Lower lobe of right lung (tissue), 2 donors: ENCODE data around the gene RBCK1. TPM values are rescaled to one million over a fixed set of nuclear protein-coding genes. Genes with fewer than 3 reads are reported as not detected.
A peak's percentile ranks its signal among the peaks of the same experiment; 100 is the strongest.

Experiments
- ATAC-seq, 2 donors: fragments of 200-7000 bp; cut with Tn5 transposase; one replicate each; pipeline ENCODE4 v1.9.1; 2020 to 2022; ENCODE audit warnings: mild to moderate bottlenecking in 2 of 2, moderate library complexity in 2 of 2
- DNase-seq: peaks from one replicate; pipeline ENCODE4 v3.0.0-alpha.2; 2020
- H3K27ac ChIP-seq: fragments of 200-600 bp; one replicate; pipeline ENCODE4 v1.8.0; 2022
- H3K27me3 ChIP-seq: fragments of 200-600 bp; one replicate; pipeline ENCODE4 v1.8.0; 2022; ENCODE audit warnings: low read depth
- H3K36me3 ChIP-seq: fragments of 200-600 bp; one replicate; pipeline ENCODE4 v1.8.0; 2022; ENCODE audit warnings: mild to moderate bottlenecking
- H3K4me1 ChIP-seq: fragments of 200-600 bp; one replicate; pipeline ENCODE4 v1.8.0; 2022
- H3K4me3 ChIP-seq: fragments of 200-600 bp; one replicate; pipeline ENCODE4 v1.8.0; 2022; ENCODE audit warnings: mild to moderate bottlenecking
- H3K9me3 ChIP-seq: fragments of 200-600 bp; one replicate; pipeline ENCODE4 v1.8.0; 2022
- CTCF ChIP-seq: fragments of 200-600 bp; IDR thresholded peaks from one replicate; pipeline ENCODE4 v1.8.0; 2022; ENCODE audit warnings: antibody characterized with exemption, mild to moderate bottlenecking
- intact Hi-C: fragments of 100-400 bp; cut with DNase I; formaldehyde crosslinking; loops from one replicate; pipeline ENCODE4 v1.11.0; 2022
- total RNA-seq: library from RNA; stranded (reverse); fragmentation: NEBNext Ultra II Directional; extraction: Animal tissue kit (Norgen Biotek cat#: 25700); gene quantifications from one replicate; pipeline ENCODE4 v1.2.1, GENCODE V29; 2021
- donor health status: DM: no; HTN: yes; CAD: no; lungs with severe emphysema.

RBCK1 gene
- total RNA-seq, 1 donor from 2014 or later, result 95.7 TPM

- H3K9me3 ChIP-seq, result no peaks in the 10 kb centered on the region
- TF ChIP-seq CTCF, result no peak
- H3K36me3 ChIP-seq, result no peaks in the 10 kb centered on the region
- peaks cover 12% of the 10 kb centered on the region for H3K4me1 ChIP-seq
- no peak for DNase-seq
- no peaks in the 10 kb centered on the region for H3K27me3 ChIP-seq
- intact Hi-C loops, result loop anchor here (10.0 kb wide), 1 partner anchor 49 kb away; no protein-coding TSS in a partner anchor
- H3K4me3 ChIP-seq, result no peak overlapping the region
- H3K27ac ChIP-seq, result no peak overlapping the region
- no peak for ATAC-seq
Measured at GRCh38 chr20:404088-404487, 4.0 kb upstream of the RBCK1 start.

- Histone ChIP-seq H3K36me3 (peaks cover 14% of the 10 kb centered on the region), H3K9me3 (no peaks in the 10 kb centered on the region), H3K4me1 (peaks cover 25% of the 10 kb centered on the region), H3K27ac (no peak overlapping the region), H3K27me3 (no peaks in the 10 kb centered on the region), H3K4me3 (no peak overlapping the region)
- DNase-seq (no peak), ATAC-seq (no peak)
- no peak for TF ChIP-seq CTCF
- intact Hi-C loops, result loop anchor here (10.0 kb wide), 1 partner anchor 52 kb away; no protein-coding TSS in a partner anchor
Measured at GRCh38 chr20:406200-407132, 1.6 kb upstream of the RBCK1 start.

DNA sequence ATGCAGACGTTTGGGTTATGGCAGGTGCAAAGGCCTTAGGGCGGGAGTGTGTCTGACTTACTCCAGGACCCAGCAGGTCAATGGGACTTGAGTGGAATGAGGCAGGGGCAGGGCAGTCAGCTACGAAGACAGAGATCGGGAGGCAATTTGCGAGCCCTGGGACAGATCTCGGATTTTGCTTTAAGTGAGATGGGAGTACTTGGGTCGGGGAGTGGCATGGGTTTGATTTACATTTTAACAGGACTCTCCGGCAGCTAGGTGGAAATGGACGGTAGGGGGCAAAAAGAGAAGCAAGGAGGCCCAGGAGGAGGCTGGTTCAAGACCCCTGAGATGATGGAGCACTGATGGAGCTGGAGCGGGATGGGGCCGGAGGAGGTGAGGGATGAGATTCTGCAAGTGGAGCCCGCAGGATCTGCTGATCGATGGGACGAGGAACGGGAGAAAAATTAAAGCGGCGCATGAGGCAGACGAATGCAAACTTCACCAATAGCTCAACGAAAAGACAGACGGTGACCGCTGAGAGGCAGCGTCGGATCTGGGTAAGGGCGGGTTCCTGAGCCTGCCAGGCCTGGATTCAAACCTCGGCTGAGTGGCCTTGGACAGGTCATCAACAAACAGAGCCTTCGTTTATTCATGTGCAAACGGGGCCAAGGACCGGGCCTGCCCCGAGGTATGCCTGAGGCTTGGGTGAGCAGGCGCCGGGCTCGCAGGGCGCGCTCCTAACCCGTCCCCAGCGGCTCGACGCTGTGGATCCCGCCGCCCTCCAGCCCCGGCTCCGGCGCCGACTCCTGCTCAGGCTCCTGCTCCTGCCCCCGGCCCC is 756 bp upstream of the RBCK1 start:
- Histone ChIP-seq H3K36me3 (peaks cover 17% of the 10 kb centered on the region), H3K27ac (peak overlapping the region; percentile 90)
- peak; percentile 86 for DNase-seq

DNA sequence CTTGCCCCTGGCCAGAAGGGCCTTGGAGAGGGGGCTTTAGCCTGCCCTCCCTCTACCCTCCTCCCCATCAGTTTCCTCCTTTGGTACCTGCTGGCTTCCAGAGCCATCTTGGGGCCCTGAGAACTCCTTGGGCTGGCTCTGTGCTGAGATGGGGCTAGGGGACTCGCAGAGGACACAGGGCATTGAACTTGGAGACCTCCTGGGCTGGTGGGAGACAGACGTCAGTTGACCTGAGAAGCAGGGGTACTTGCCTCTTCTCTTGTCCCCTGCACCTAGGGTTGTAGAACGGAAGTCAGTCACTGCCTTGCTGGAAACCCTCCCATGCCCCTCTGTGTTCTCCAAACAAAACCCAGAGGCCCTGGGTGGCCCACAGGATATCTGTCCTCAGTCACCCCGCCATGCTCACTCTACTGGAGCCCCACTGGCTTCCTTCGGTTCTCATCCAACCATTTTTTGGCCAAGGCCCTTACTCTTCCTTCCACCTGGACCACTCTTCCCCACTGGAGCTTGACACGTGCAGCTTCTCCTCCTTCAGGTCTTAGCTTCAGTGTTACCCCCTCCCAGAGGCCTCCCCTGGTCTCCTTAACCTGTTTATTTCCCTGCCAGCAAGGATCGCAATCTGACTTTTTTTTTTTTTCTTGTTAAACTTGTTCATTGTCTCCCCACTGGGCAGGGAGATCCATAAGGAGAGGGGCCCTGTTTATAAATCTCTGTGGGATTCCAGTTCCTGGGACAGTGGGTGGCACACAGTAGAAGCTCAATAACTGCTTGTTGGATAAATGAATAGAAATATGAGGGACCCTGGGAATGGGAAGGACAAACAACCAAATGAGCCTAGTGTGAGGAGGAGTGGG is 971 bp downstream of the RBCK1 start:
- intact Hi-C loops, result loop anchor here (10.0 kb wide), 1 partner anchor 54 kb away; no protein-coding TSS in a partner anchor
- ATAC-seq, result peak; percentile 2 to 28

More for the DNA sequence above, 756 bp upstream of the RBCK1 start:
- Histone ChIP-seq H3K9me3 (no peaks in the 10 kb centered on the region), H3K27me3 (no peaks in the 10 kb centered on the region), H3K4me3 (peak overlapping the region; percentile 93), H3K4me1 (peaks cover 25% of the 10 kb centered on the region)
- peak; percentile 4 for TF ChIP-seq CTCF
- intact Hi-C loops, result loop anchor here (10.0 kb wide), 1 partner anchor 53 kb away; no protein-coding TSS in a partner anchor
- ATAC-seq, result peak; percentile 75 to 80

More for the DNA sequence above, 971 bp downstream of the RBCK1 start:
- TF ChIP-seq CTCF, result no peak
- H3K4me3 ChIP-seq, result peak overlapping the region; percentile 93
- peaks cover 19% of the 10 kb centered on the region for H3K36me3 ChIP-seq
- DNase-seq, result no peak
- H3K4me1 ChIP-seq, result peaks cover 25% of the 10 kb centered on the region
- peak overlapping the region; percentile 90 for H3K27ac ChIP-seq
- no peaks in the 10 kb centered on the region for H3K9me3 ChIP-seq
- no peaks in the 10 kb centered on the region for H3K27me3 ChIP-seq
